Activated CD8-positive, alpha-beta memory T cell treated with anti-CD3 and anti-CD28 coated beads, Interleukin-2, amount 50 U/mL, for 24 hours (primary cell): ENCODE data around the gene DENND6A.
"Not testable (repeated sequence)": the region's sequence is repeated elsewhere in the genome, so short reads cannot be mapped to it uniquely, and the experiment has no call there.

Experiments used
- DNase-seq: peaks from one replicate; pipeline ENCODE4 v3.0.0-alpha.2; 2020; ENCODE audit errors: extremely low read depth

DENND6A gene, protein sequence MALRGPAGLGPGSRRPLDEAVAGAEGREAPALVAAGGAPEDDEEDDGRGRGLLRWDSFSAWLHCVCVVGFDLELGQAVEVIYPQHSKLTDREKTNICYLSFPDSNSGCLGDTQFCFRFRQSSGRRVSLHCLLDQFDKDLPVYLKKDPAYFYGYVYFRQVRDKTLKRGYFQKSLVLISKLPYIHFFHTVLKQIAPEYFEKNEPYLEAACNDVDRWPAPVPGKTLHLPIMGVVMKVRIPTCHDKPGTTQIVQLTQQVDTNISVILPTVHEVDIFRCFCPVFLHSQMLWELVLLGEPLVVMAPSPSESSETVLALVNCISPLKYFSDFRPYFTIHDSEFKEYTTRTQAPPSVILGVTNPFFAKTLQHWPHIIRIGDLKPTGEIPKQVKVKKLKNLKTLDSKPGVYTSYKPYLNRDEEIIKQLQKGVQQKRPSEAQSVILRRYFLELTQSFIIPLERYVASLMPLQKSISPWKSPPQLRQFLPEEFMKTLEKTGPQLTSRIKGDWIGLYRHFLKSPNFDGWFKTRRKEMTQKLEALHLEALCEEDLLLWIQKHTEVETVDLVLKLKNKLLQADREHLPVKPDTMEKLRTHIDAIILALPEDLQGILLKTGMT

DNA sequence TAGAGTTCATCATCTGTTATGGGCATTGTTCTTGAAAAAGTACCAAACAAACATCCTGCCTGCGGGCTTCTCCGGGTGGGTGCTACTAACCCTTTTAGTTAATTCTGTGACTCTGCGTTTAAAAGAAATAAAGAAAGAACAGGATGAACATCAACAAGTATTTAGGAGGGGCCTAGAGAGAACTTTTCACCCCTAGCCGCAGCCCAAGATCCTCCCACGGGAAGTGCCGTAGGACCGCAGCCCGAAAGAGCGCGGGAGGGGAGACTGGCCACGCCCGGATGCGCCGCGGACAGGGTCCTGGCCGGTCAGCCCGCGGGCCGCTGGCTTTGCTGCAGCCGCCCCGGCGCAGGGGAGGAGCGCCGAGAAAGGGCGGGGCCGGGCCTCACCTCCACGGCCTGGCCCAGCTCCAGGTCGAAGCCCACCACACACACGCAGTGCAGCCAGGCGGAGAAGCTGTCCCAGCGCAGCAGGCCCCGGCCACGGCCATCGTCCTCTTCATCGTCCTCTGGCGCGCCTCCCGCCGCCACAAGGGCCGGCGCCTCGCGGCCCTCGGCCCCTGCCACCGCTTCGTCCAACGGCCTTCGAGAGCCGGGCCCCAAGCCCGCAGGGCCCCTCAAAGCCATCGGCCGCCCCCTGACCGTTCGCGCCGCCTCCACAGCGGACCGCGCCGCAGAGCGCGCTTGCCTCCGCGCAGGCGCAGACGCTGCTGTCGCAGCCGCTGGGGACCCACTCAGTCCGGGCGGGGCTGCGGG is at the start of gene DENND6A:
TSS of gene DENND6A (minus strand) at position 682 of the 752 bp plus-strand sequence. CDS start at position 623, 59 bp downstream.
- peak; percentile 91 for DNase-seq

DNA sequence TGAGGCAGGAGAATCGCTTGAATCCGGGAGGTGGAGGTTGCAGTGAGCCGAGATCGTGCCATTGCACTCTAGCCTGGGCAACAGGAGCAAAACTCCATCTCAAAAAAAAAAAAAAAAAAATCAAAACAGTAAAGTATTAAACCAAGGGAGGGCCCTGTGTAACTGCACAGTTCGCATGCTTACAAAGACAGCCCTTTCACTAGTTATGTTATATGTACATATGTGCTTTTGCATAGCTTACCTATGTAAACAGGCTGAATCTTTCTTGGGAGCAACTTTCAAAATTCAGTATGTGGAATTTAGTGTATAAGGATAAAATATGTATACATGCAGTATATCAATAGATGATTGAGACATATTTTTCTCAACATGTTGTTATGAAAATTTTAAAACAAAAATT is 47.1 kb upstream of the DENND6A start:
- DNase-seq, result no peak

DNA sequence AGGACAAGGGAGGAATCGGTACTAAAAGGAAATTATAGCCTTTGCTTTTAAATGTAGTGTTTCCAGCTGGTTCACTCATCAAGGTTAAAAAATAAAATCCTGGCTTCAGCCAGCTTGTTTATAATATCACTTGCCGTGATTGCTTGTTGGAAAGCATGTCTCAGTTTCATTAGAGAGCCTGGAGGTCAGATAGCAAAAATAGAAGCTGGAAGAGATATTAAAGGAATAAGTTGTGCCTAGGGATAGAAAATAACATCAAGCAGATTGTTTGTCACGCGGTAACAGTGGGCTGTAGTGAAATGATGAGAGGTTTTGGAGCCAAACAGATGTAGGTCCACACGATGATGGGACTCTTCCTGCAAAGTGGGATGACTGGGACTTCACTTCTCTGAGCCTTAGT is 45.5 kb upstream of the DENND6A start:
- no peak for DNase-seq

DNA sequence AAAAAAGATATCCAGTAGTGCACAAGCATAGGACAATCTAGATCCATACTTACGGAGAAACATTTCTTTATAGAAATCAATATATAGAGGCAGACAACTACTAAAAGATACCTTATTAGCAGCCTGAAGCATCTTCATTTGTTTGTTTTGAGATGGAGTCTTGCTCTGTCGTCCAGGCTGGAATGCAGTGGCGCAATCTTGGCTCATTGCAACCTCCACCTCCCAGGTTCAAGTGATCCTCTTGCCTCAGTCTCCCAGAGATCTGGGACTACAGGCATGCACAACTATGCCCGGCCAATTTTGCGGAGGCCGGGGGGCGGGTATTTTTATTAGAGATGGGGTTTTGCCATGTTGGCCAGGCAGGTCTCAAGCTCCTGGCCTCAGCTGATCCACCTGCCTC is 45.0 kb upstream of the DENND6A start:
- DNase-seq, result no peak

DNA sequence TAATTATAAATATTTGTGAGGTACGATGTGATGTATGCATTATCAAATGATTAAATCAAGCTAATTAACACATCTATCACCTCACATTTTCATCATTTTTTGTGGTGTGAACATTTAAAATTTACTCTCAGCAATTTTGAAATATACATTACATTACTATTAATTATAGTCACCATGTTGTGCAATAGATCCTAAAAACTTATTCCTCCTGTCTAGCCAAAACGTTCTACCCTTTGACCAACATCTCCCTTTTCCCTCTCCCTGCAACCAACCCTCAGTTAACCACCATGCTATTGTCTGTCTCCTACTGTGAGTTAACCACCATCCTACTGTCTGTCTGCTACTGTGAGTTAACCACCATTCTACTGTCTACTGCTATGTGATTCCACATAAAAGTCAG is 42.5 kb upstream of the DENND6A start:
- no peak for DNase-seq

DNA sequence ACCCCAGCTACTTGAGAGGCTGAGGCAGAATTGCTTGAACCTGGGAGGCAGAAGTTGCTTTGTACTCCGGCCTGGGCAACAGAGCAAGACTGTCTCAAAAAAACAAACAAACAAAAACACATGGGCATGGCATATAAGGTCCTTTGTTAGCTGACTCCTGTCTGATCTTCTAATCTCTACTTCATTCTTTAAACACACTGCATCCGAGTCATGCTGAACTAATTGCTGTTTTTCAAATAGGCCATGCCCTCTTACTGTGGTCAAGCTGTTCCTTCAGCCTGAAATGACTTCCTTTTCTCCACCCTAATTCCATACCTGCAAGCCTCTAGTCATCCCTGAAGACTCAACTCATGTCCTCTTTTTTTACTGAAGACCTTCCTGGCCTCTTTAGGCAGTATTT is 40.9 kb upstream of the DENND6A start:
- DNase-seq, result no peak

DNA sequence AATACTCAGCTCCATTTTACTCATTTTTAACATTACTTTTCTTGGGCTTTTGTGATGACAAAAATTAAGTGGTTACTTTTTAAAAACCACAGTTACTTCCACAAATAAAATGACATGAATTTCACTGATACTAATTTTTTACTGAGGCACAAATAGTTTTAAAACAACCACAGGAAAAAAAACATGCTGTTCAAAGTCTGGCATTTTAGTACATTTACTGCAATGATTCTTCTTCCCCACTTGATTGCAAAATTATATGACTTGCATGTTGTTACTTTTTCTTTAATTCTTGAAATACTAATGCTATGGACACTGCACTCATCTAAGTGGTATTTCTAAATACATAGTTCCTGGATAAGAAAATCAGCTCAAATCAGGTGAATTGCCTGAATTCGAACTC is 38.4 kb upstream of the DENND6A start:
- DNase-seq, result no peak

DNA sequence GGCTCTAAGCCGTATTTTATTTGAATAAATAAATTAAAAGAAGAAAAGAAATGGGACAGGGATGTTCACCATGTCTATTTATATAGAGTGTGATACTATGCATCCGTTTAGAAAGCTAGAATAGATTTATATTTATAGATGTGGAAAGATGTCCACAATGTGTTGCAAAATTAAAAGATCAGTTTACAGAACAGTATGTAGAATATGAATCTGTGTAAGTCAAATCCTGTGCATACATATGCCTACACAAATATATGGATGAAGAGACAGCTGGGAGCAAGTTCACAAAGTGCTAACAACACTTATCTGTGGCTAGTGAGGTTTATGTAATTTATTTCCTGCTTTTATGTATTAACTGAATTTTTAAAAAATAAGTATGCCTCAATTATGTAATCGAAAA is 37.8 kb upstream of the DENND6A start:
- DNase-seq, result no peak

DNA sequence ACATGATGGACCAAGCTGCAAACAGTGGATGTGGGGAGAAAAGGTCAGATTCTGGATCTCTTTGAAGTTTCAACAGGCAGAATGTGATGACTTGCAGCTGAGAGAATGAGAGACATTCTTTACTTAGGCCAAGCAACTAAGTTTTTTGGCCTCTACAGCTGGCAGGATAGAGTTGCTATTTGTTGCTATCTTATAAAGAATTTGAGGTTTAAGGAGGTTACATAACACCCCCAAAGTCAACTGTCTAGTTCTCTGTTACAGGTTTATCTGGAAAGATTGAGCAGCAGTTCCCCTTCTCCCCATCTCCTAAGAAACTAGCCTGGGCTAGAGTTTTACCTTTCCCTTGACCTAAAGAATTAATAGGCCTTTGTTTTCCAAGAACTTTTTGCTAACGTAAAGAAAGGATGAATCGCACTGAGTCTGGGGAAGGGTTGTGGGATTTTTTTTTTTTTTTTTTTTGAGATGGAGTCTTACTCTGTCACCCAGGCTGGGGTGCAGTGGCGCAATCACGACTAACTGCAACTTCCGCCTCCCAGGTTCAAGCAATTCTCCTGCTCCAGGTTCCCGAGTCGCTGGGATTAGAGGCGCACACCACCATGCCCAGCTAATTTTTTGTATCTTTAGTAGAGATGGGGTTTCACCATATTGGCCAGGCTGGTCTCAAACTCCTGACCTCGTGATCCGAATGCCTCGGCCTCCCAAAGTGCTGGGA is 36.6 kb upstream of the DENND6A start:
- no peak for DNase-seq

DNA sequence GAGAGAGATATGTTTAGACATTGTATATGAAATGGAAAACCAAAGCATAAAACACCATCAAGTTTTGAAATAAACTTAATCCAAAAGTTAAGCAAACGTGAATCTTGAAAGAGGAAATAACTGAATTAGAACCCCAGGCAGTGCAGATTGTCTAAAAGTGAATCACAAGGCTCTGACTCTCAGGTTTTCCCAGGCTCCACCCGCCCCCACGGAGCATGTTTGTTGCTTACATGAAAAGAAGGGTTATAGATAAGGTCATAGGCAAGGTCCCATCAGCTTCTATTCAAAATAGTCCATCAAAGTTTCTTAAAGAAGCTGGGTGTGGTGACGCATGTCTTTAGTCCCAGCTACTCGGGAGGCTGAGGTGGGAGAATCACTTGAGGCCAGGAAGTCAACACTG is 34.2 kb upstream of the DENND6A start:
- DNase-seq, result no peak

DNA sequence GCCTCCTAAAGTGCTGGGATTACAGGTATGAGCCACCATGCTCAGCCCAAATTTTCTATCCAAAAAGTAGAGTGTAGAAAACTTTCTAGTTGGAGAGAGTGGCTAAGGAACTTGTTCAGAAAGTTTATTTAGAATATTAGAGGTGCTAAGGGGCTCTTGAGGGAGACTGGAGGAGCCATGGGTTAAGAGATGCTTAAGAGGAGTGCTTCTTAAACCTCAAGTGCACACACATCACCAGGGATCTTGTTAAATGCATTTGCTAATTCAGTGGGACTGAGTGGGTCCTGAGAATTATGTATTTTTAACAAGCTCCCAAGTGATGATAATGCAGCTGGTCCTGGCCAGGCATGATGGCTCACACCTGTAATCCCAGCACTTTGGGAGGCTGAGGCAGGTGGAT is 33.5 kb upstream of the DENND6A start:
- DNase-seq, result no peak

DNA sequence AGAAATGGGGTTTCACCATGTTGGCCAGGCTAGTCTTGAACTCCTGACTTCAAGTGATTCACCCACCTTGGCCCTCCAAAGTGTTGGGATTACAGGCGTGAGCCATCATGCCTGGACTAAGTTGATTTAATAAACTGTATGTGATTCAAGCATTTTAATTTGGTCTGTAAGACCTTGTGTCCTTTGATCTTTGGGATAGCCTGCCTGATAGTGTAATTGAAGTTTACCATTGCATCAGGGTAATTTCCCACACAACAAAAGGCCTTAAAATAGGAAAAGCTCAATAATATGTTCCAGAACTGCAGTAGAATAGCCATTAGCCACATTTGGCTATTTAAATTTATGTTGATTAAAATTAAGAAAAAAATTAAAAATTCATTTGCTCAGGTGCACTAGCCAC is 25.2 kb upstream of the DENND6A start:
- no peak for DNase-seq

DNA sequence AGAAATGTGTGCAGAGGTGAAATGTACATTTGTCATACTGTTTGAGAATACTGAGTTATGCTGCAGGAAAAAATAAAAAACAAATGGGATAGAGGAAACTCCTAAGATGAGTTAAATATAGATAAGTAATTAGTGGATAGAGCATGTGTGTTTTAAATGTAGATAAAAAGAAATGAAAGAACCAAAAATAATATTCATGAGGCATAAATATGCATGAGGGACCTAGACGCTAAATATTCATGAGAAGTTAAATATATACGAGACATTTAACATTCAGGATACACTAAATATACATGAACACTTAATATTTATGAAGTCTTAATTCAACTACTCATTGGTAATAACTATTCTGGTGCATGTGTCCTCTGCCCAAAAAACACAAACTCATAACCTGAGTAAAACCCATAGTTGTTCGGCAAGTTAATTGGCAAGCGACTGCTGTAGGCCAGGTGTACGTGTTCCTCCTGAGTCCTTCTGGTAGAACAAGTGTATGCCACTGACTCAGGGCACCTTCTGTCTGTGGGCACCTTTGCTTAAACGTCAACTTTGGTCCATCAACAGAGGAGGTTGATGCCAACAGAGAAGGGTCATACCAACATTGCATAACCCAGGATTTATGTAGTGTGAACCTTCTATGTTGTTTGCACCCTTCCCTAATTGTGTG is 24.5 kb upstream of the DENND6A start:
- DNase-seq, result no peak

DNA sequence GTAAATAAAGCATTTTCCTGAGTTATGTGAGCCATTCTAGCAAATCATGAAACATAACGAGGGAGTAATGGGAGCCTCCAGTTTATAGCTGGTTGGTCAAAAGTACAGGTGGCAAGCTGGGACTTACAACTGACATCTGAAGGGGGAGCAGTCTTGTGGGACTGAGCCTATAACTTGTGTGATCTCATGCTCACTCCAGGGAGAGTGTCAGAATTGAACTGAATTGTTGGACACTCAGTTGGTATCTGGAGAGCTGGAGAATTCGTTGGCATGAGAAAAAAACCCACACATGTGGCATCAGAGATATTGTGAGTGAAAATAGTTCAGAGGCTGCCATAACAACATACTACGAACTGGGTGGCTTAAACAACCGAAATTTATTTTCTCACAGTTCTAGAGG is 22.8 kb upstream of the DENND6A start:
- DNase-seq, result no peak

DNA sequence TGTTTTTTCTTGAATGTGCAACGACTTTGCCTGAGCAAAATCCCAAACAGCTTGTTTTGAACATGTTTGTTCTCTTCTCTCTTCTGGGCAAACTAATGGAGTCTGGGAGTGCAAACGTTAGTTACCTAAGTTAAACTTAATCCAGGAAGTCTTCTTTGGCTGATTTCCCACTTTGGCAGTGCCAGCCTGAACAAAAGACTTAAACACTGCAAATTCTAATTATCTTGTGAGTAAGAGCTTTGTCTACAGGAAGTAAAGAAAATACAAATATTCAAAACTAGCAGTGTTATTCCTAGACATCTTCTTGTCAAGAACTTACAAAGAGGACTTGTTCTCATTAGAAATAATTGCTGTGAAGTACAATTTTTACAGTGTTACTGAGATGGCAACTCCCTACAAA is 16.7 kb upstream of the DENND6A start:
- no peak for DNase-seq

DNA sequence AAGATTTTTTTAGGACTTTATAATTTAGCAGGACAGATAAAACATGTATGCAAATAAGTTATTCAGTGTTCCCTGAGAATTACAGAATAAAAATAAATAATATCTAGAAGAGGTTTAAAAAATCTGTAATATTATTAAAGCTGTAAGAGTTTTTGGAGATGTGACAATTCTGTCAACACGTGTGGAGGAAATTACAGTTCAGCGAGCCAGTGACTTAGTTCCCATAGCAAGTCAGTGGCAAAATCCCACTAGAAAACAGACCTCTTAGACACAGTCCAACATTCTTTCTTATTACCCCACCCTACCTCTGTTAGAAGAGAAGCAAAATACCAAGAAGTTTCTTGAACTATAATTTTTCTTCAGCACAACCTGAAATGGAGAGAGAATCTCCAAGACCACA is 16.2 kb upstream of the DENND6A start:
- DNase-seq, result no peak

DNA sequence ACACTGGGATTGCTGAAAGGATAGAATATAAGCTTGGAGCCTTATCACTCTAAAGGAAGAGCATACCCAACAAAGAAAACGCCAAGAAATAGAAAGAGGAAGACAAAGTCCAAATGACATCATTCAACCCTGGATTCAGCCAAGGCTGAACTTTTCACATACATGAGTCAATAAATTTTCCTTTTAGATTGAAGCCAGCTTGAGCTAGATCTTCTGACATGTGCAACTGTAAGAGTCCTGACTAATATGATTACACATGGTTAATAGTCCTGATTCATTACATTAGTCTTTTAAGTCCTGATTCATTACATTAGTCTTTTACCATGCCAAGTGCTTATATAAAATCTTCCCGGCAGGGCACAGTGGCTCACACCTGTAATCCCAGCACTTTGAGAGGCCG is 13.6 kb upstream of the DENND6A start:
- DNase-seq, result no peak

DNA sequence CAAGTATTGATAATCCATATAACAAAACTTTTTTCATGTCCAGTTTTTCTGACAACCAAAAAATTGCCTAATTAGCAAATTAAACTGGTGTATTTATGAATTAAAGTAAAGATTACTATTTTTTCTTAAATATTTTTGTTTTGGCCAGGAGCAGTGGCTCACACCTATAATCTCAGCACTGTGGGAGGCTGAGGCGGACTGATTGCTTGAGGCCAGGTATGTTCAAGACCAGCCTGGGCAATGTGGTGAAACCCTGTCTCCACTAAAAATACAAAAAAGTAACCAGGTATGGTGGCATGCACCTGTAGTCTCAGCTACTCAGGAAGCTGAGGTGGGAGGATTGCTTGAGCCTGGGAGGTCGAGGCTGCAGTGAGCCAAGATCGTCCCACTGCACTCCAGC is 12.5 kb upstream of the DENND6A start:
- not testable (repeated sequence) for DNase-seq

DNA sequence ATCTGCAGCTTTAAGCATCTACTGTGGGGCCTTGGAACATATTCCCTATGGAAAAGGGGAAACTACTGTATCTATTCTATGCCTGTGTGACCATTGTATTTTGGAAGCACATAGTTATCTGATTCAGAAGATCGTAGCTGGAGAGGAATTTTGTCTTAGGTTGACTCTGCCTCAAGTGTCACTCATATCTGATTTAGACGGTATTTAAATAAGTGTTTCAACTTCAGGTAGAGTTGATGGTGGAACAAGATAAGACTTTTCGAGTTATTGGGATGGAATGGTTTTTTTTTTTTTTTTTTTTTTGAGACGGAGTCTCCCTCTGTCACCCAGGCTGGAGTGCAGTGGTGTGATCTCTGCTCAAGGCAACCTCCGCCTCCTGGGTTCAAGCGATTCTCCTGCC is 8.9 kb upstream of the DENND6A start:
- no peak for DNase-seq

DNA sequence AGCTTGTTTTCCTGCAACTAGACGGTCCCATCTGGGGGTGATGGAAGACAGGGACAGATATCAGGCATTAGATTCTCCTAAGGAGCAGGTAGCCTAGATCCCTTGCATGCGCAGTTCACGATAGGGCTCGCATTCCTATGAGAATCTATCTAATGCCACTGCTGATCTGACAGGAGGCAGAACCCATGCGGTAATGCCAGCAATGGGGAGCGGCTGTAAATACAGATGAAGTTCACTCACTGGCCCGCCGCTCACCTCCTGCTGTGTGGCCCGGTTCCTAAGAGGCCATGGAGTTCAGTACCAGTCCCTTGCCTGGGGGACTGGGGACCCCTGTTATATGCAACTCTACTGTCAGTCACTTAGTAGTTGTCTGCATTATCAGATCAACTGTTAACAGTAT is 7.9 kb upstream of the DENND6A start:
- DNase-seq, result no peak

DNA sequence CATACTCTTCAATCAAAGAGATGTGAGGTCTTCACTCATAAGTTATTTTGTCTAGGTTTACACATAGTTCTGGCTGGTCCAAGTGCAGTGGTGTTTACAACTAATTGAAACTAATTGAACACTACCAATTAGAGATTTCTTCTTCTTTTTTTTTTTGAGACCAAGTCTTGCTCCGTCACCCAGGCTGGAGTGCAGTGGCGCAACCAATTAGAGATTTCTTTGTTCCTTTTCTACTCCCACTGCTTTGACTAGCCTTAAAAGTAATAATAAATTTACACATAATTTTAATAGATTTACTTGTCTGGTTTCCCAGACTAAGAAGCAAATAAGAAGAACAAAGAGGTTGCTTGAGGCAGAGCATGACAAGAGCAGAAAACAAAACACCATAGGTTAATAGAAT is 6.7 kb upstream of the DENND6A start:
- DNase-seq, result no peak
